MG63 (cell line): Measurements from ENCODE around the gene SPATA45. TPM values are rescaled to one million over a fixed set of nuclear protein-coding genes. Genes with fewer than 3 reads are reported as not detected.
"Not testable (repeated sequence)": the region's sequence is repeated elsewhere in the genome, so short reads cannot be mapped to it uniquely, and the experiment has no call there.

ENCODE experiments used
- DNase-seq: peaks from one replicate; pipeline ENCODE4 v3.0.0-alpha.2; 2020
- H3K27me3 ChIP-seq: fragments of 250-450 bp; sonication (Bioruptor Pico); 2 replicates; pipeline ENCODE4 v1.5.1; 2020; ENCODE audit warnings: mild to moderate bottlenecking, moderate library complexity
- H3K36me3 ChIP-seq: fragments of 250-450 bp; sonication (Bioruptor Pico); 2 replicates; pipeline ENCODE4 v1.5.1; 2020; ENCODE audit warnings: mild to moderate bottlenecking, moderate library complexity
- H3K4me3 ChIP-seq: fragments of 250-450 bp; sonication (Bioruptor Pico); 2 replicates; pipeline ENCODE4 v1.5.1; 2020; ENCODE audit warnings: mild to moderate bottlenecking, moderate library complexity
- H3K9me3 ChIP-seq: fragments of 250-450 bp; sonication (Bioruptor Pico); 2 replicates; pipeline ENCODE4 v1.5.1; 2020; ENCODE audit warnings: mild to moderate bottlenecking, moderate library complexity
- total RNA-seq: library from RNA; depleted of rRNA; stranded (reverse); fragments of >200 nt; shearing (Covaris generic); gene quantifications from 2 replicates; pipeline ENCODE4 v1.2.3, GENCODE V29; 2014; ENCODE audit warnings: low replicate concordance; rRNA removed

Gene SPATA45
- total RNA-seq: not detected in 2 replicates

GRCh38 chr1:212847549-212847948 lies at the start of gene SPATA45:
Gene SPATA45, minus strand, starts transcription at chr1:212847649. Its CDS starts 11,500 bp downstream, at chr1:212836149.
- H3K36me3 ChIP-seq: no peaks in the 10 kb centered on the region
- no peak within 1 kb of the TSS for H3K4me3 ChIP-seq
- no peaks in the 10 kb centered on the region; the same call in 1 of the 2 replicates for H3K9me3 ChIP-seq
- no peak for DNase-seq
- H3K27me3 ChIP-seq: no peaks in the 10 kb centered on the region

GRCh38 chr1:212892108-212892507 lies 44.7 kb upstream of the SPATA45 start:
- H3K27me3 ChIP-seq: no peaks in the 10 kb centered on the region
- peaks cover 72% of the 10 kb centered on the region for H3K36me3 ChIP-seq
- H3K9me3 ChIP-seq: no peaks in the 10 kb centered on the region
- H3K4me3 ChIP-seq: no peak overlapping the region
- DNase-seq: no peak

GRCh38 chr1:212884592-212884991 lies 37.1 kb upstream of the SPATA45 start:
- Histone ChIP-seq H3K9me3 (no peaks in the 10 kb centered on the region), H3K4me3 (no peak overlapping the region), H3K27me3 (no peaks in the 10 kb centered on the region), H3K36me3 (peaks cover 59% of the 10 kb centered on the region)
- no peak for DNase-seq

GRCh38 chr1:212879947-212880690 lies 32.7 kb upstream of the SPATA45 start:
- DNase-seq: no peak
- Histone ChIP-seq H3K9me3 (no peaks in the 10 kb centered on the region), H3K27me3 (no peaks in the 10 kb centered on the region), H3K36me3 (peaks cover 48% of the 10 kb centered on the region), H3K4me3 (no peak overlapping the region)

GRCh38 chr1:212878418-212878817 lies 31.0 kb upstream of the SPATA45 start:
- no peak overlapping the region for H3K4me3 ChIP-seq
- no peaks in the 10 kb centered on the region for H3K9me3 ChIP-seq
- no peak for DNase-seq
- no peaks in the 10 kb centered on the region for H3K27me3 ChIP-seq
- peaks cover 47% of the 10 kb centered on the region for H3K36me3 ChIP-seq

- no peaks in the 10 kb centered on the region for H3K27me3 ChIP-seq
- DNase-seq: no peak
- no peak overlapping the region for H3K4me3 ChIP-seq
- H3K9me3 ChIP-seq: no peaks in the 10 kb centered on the region
- peaks cover 37% of the 10 kb centered on the region for H3K36me3 ChIP-seq
Observed at GRCh38 chr1:212873518-212873917, 26.1 kb upstream of the SPATA45 start.

- no peak for DNase-seq
- H3K36me3 ChIP-seq: peaks cover 41% of the 10 kb centered on the region
- no peaks in the 10 kb centered on the region for H3K9me3 ChIP-seq
- H3K27me3 ChIP-seq: no peaks in the 10 kb centered on the region
- no peak overlapping the region for H3K4me3 ChIP-seq
Observed at GRCh38 chr1:212871976-212872375, 24.5 kb upstream of the SPATA45 start.

- Histone ChIP-seq H3K9me3 (no peaks in the 10 kb centered on the region), H3K36me3 (peaks cover 32% of the 10 kb centered on the region), H3K27me3 (no peaks in the 10 kb centered on the region), H3K4me3 (no peak overlapping the region)
- DNase-seq: no peak
Observed at GRCh38 chr1:212867192-212867591, 19.7 kb upstream of the SPATA45 start.

GRCh38 chr1:212864201-212864600 lies 16.8 kb upstream of the SPATA45 start:
- DNase-seq: no peak
- H3K36me3 ChIP-seq: peaks cover 37% of the 10 kb centered on the region
- no peaks in the 10 kb centered on the region for H3K9me3 ChIP-seq
- no peaks in the 10 kb centered on the region for H3K27me3 ChIP-seq
- H3K4me3 ChIP-seq: no peak overlapping the region

GRCh38 chr1:212863345-212863744 lies 15.9 kb upstream of the SPATA45 start:
- DNase-seq, H3K9me3 ChIP-seq, H3K4me3 ChIP-seq, H3K27me3 ChIP-seq: not testable (repeated sequence)
- H3K36me3 ChIP-seq: peaks cover 33% of the 10 kb centered on the region

- H3K36me3 ChIP-seq: peaks cover 27% of the 10 kb centered on the region
- H3K27me3 ChIP-seq: no peaks in the 10 kb centered on the region
- H3K9me3 ChIP-seq: no peaks in the 10 kb centered on the region
- H3K4me3 ChIP-seq: no peak overlapping the region
- DNase-seq: no peak
Observed at GRCh38 chr1:212862111-212862690, 14.8 kb upstream of the SPATA45 start.

- H3K27me3 ChIP-seq: no peaks in the 10 kb centered on the region
- peaks cover 19% of the 10 kb centered on the region for H3K36me3 ChIP-seq
- H3K9me3 ChIP-seq: no peaks in the 10 kb centered on the region
- DNase-seq: no peak
- no peak overlapping the region for H3K4me3 ChIP-seq
Observed at GRCh38 chr1:212860713-212861581, 13.5 kb upstream of the SPATA45 start.

- DNase-seq: peak; percentile 24
- Histone ChIP-seq H3K27me3 (no peaks in the 10 kb centered on the region), H3K9me3 (no peaks in the 10 kb centered on the region), H3K4me3 (peak overlapping the region; percentile 71), H3K36me3 (peaks cover 12% of the 10 kb centered on the region)
Observed at GRCh38 chr1:212858461-212859265, 11.2 kb upstream of the SPATA45 start.

GRCh38 chr1:212857992-212858460 lies 10.6 kb upstream of the SPATA45 start, which contains the start of gene FLVCR1:
Gene FLVCR1, plus strand, starts transcription at chr1:212858275. Its CDS starts 178 bp downstream, at chr1:212858453.
- Histone ChIP-seq H3K9me3 (no peaks in the 10 kb centered on the region), H3K36me3 (peaks cover 11% of the 10 kb centered on the region), H3K4me3 (peak within 1 kb of the TSS; percentile 71), H3K27me3 (no peaks in the 10 kb centered on the region)
- DNase-seq: peak; percentile 99

GRCh38 chr1:212856755-212857154 lies 9.3 kb upstream of the SPATA45 start:
- H3K9me3 ChIP-seq: no peaks in the 10 kb centered on the region

GRCh38 chr1:212853658-212854057 lies 6.2 kb upstream of the SPATA45 start:
- no peak for DNase-seq
- Histone ChIP-seq H3K4me3 (no peak overlapping the region), H3K27me3 (no peaks in the 10 kb centered on the region), H3K9me3 (no peaks in the 10 kb centered on the region), H3K36me3 (no peaks in the 10 kb centered on the region; the same call in 1 of the 2 replicates)

More at GRCh38 chr1:212856755-212857154, 9.3 kb upstream of the SPATA45 start:
- DNase-seq: no peak
- Histone ChIP-seq H3K4me3 (peak overlapping the region; percentile 71; the same call in 1 of the 2 replicates), H3K36me3 (peaks cover 4% of the 10 kb centered on the region), H3K27me3 (no peaks in the 10 kb centered on the region)
